Right lobe of liver (tissue), 6 donors: Measurements from ENCODE around the gene MYO10. TPM values are rescaled to one million over a fixed set of nuclear protein-coding genes. Genes with fewer than 3 reads are reported as not detected.
"Not testable (repeated sequence)": the region's sequence is repeated elsewhere in the genome, so short reads cannot be mapped to it uniquely, and the experiment has no call there.

Experiments
- ATAC-seq, 4 donors: fragments of 200-7000 bp; cut with Tn5 transposase; one replicate each; pipeline ENCODE4 v1.9.1; 2020; ENCODE audit warnings: mild to moderate bottlenecking in 4 of 4, moderate library complexity in 4 of 4
- DNase-seq, 3 donors: peaks; one replicate each; pipeline ENCODE4 v3.0.0-alpha.2; 2020
- H3K27ac ChIP-seq, 3 donors: fragments of 200-600 bp; one replicate each; pipeline ENCODE4 v1.8.0; 2022
- H3K27me3 ChIP-seq, 2 donors: fragments of 200-600 bp; one replicate each; pipeline ENCODE4 v1.8.0; 2022
- H3K36me3 ChIP-seq, 4 donors: fragments of 200-600 bp; sonication (generic) in 1 of 4; one replicate each; pipeline versions ENCODE4 v1.5.1 to v1.8.0; 2017 to 2022; ENCODE audit warnings: control low read depth in 1 of 4
- H3K4me1 ChIP-seq, 4 donors: fragments of 200-600 bp; sonication (generic) in 1 of 4; one replicate each; pipeline versions ENCODE4 v1.5.1 to v1.8.0; 2017 to 2022; ENCODE audit warnings: control low read depth in 1 of 4
- H3K4me3 ChIP-seq, 3 donors: fragments of 200-600 bp; one replicate each; pipeline ENCODE4 v1.8.0; 2022
- H3K9me3 ChIP-seq, 4 donors: fragments of 200-600 bp; sonication (generic) in 1 of 4; one replicate each; pipeline versions ENCODE4 v1.5.1 to v1.8.0; 2017 to 2022; ENCODE audit warnings: control low read depth in 1 of 4
- POLR2A ChIP-seq: fragments of 450-650 bp; IDR thresholded peaks from one replicate; pipeline ENCODE4 v1.6.1; 2017; ENCODE audit warnings: antibody characterized with exemption, mild to moderate bottlenecking
- WGBS: methylation state at CpG from one replicate; pipeline ENCODE4 v1.1.6; 2018; ENCODE audit warnings: low coverage, low lambda C conversion rate; ENCODE audit not compliant: insufficient coverage; ENCODE audit errors: missing lambda C conversion rate; 5-methylcytosine and 5-hydroxymethylcytosine counted together
- intact Hi-C, 2 donors: fragments of 100-400 bp; cut with DNase I; formaldehyde crosslinking; loops; one replicate each; pipeline versions ENCODE4 v1.11.2 to v1.14.1; 2022
- total RNA-seq, 6 experiments: library from RNA; depleted of rRNA in 2 of 6; stranded (reverse); fragments of >200 nt in 2 of 6; fragmentation: NEBNext Ultra II Directional in 3 of 6; extraction: Animal tissue kit (Norgen Biotek cat#: 25700) in 3 of 6; gene quantifications; one replicate each; pipeline versions ENCODE4 v1.1.0 to v1.2.4, GENCODE V29; 2016 to 2023
- TF ChIP-seq, protein P1 (sequence below), 4 donors: fragments of 200-600 bp in 3 of 4; fragments of 450-650 bp in 1 of 4; IDR thresholded peaks; one replicate each; pipeline versions ENCODE4 v1.5.1 to v1.8.0; 2016 to 2022; ENCODE audit warnings: antibody characterized with exemption in 4 of 4, mild to moderate bottlenecking in 2 of 4
- donor health status: DM: no; HTN: yes; CAD: no.
- donor health status: DM: no; HTN: no; CAD: no.
- donor health status: DM: no; HTN: no; CAD: no.
- donor health status: DM: no; HTN: yes; CAD: no.
- donor health status: DM: no; HTN: yes; CAD: no.

The MYO10 gene
- total RNA-seq, 6 experiments from 2014 or later: 3.9 to 13.1 (median 6.9) TPM

DNA sequence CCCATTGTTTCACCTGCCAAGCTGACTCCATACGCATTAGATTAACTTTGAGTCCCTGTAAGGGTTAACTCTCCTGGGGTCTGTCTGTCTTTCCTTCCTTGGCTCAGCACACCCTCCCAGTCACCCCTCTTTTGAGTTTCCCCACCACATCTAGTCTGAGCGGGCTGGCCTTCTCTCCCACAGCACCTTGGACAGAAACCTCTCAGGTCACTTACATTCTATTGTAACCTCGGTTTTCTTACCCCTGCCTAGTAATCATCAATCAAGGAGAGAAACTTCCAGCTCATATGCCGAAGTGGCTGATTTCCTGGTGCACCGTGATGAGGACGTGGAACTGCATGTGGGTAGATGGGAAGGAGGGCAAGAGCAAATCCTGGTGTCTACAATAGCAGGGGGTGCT lies 102.1 kb downstream of the MYO10 start:
- WGBS: 50% methylated on average over 6 of the region's 6 CpGs
- intact Hi-C loops: no loop called here

DNA sequence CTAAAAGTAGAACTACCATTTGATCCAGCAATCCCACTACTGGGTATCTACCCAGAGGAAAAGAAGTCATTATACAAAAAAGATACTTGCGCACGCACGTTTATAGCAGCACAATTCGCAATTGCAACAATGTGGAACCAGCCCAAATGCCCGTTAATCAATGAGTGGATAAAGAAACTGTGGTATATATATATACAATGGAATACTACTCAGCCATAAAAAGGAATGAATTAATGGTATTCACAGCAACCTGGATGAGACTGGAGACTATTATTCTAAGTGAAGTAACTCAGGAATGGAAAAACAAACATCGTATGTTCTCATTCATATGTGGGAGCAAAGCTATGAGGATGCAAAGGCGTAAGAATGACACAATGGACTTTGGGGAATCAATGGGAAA lies 104.8 kb downstream of the MYO10 start:
- DNase-seq, ATAC-seq, H3K4me3 ChIP-seq, H3K4me1 ChIP-seq, H3K36me3 ChIP-seq, intact Hi-C loops, H3K27me3 ChIP-seq, H3K9me3 ChIP-seq, H3K27ac ChIP-seq: not testable (repeated sequence)
- WGBS: 62% methylated on average over 3 of the region's 7 CpGs

More for the DNA sequence above, 102.1 kb downstream of the MYO10 start:
- Histone ChIP-seq H3K27ac (no peak overlapping the region), H3K27me3 (no peaks in the 10 kb centered on the region), H3K9me3 (no peaks in the 10 kb centered on the region), H3K36me3 (no peaks in the 10 kb centered on the region), H3K4me1 (no peaks in the 10 kb centered on the region), H3K4me3 (no peak overlapping the region)
- TF ChIP-seq, protein P1, sequence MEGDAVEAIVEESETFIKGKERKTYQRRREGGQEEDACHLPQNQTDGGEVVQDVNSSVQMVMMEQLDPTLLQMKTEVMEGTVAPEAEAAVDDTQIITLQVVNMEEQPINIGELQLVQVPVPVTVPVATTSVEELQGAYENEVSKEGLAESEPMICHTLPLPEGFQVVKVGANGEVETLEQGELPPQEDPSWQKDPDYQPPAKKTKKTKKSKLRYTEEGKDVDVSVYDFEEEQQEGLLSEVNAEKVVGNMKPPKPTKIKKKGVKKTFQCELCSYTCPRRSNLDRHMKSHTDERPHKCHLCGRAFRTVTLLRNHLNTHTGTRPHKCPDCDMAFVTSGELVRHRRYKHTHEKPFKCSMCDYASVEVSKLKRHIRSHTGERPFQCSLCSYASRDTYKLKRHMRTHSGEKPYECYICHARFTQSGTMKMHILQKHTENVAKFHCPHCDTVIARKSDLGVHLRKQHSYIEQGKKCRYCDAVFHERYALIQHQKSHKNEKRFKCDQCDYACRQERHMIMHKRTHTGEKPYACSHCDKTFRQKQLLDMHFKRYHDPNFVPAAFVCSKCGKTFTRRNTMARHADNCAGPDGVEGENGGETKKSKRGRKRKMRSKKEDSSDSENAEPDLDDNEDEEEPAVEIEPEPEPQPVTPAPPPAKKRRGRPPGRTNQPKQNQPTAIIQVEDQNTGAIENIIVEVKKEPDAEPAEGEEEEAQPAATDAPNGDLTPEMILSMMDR (IDR thresholded peaks at IDR 0.05): no peak
- no peak for TF ChIP-seq POLR2A
- no peak for DNase-seq
- no peak for ATAC-seq

DNA sequence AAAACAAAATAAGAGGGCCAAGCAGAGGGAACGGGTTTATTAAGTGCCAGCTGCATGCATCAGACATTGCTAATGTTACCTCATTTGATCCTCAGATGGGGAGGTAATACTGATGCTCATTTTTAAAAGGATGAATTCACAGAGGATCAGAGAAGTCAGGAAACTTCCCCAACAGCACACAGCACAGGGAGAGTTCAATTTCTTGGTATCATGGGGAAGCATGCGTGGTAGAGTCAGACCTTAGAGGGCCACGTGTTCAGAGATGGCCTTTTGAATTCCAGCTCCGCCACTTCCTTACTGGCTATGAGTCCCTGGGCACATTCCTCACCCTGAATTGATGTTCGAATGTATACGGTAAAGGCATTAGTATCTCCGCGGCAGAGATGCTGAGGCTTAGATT lies 108.3 kb downstream of the MYO10 start:
- DNase-seq (no peak), ATAC-seq (no peak)
- H3K27me3 ChIP-seq: no peaks in the 10 kb centered on the region
- no peaks in the 10 kb centered on the region for H3K4me1 ChIP-seq
- no peaks in the 10 kb centered on the region for H3K36me3 ChIP-seq
- H3K9me3 ChIP-seq: no peaks in the 10 kb centered on the region
- 42% methylated on average over 5 of the region's 8 CpGs for WGBS
- no peak overlapping the region for H3K27ac ChIP-seq
- intact Hi-C loops: no loop called here
- TF ChIP-seq POLR2A: no peak
- TF ChIP-seq, protein P1 (IDR thresholded peaks at IDR 0.05): no peak
- no peak overlapping the region for H3K4me3 ChIP-seq

DNA sequence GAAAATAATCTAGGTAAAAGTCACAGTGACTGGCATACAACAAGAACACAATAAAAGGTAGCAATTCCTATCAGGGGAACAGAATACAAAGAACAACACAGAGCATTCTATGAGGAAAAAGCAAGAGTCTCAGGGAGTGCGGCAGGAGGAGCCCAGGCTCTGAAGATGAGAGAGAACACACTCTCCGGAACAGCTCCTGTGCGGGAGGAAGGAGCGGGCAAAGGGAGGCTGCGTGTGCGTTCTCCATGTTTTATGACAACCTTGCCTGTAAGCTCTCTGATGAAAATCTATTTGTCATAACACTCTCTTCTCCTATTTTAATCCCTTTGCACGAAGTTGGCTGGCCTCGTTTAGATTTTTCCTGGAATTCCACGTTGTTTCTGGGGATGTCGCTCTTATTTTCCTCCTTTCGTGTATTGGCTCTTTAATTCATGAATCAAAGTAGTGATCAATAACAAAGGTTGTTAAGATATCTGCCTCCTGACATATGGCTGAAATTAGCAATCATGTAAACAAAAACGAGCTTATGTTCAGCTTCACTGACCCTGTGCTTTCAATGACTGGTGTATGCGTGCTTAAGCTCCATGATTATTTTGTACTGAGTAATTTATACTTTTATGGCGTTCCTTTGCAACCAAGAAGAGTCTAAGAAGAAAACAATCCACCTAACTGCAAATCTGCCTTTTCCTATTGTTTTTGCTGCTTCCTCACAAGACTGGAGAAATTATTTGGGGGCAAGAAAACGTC lies 109.5 kb downstream of the MYO10 start:
- no peak for TF ChIP-seq POLR2A
- TF ChIP-seq, protein P1 (IDR thresholded peaks at IDR 0.05): no peak
- intact Hi-C loops: no loop called here
- Histone ChIP-seq H3K4me1 (no peaks in the 10 kb centered on the region), H3K27ac (no peak overlapping the region), H3K9me3 (no peaks in the 10 kb centered on the region), H3K4me3 (no peak overlapping the region), H3K36me3 (no peaks in the 10 kb centered on the region), H3K27me3 (no peaks in the 10 kb centered on the region)
- no peak for DNase-seq
- no peak for ATAC-seq
- 61% methylated on average over 14 of the region's 15 CpGs for WGBS

DNA sequence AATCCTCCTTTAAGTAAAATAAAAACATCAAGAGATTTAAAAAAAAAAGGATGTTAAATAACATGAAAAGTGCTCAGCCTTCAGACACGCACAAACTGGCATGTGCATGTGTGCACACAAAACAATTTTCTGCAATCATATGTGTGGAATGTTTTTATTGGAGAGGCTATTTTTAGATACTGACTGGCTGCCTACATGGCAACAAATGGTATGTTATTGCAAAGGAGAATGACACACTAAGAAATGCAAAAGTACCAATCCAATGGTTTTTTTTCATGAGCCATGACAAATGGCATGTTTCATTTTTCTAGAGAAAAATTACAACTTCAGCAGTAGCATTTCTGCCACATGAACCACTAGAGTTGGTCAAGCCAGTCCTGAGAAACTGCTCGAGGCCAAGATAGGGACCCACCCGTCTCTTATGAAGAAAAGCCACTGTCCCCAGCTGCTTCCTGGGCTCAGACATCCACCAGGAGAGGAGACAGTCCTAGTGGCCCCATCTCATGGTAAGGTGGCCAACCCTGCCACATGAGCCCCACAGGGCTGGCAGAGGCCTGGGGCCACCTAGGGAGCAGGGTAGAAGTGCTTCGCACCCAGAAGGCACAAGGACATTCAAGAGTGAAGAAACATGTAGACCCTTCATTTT lies 116.4 kb downstream of the MYO10 start:
- Histone ChIP-seq H3K27ac (no peak overlapping the region), H3K9me3 (no peaks in the 10 kb centered on the region), H3K4me3 (no peak overlapping the region), H3K27me3 (no peaks in the 10 kb centered on the region), H3K4me1 (peaks cover 0 to 3% (median 0%) of the 10 kb centered on the region in 4 donors), H3K36me3 (no peaks in the 10 kb centered on the region)
- ATAC-seq (no peak), DNase-seq (no peak)
- TF ChIP-seq, protein P1 (IDR thresholded peaks at IDR 0.05): no peak
- TF ChIP-seq POLR2A: no peak
- intact Hi-C loops: no loop called here
- 63% methylated on average over 4 of the region's 4 CpGs for WGBS
